Measurements from ENCODE around the gene ZNF583.
A peak's percentile ranks its signal among the peaks of the same experiment; 100 is the strongest.

The ZNF583 gene

DNA sequence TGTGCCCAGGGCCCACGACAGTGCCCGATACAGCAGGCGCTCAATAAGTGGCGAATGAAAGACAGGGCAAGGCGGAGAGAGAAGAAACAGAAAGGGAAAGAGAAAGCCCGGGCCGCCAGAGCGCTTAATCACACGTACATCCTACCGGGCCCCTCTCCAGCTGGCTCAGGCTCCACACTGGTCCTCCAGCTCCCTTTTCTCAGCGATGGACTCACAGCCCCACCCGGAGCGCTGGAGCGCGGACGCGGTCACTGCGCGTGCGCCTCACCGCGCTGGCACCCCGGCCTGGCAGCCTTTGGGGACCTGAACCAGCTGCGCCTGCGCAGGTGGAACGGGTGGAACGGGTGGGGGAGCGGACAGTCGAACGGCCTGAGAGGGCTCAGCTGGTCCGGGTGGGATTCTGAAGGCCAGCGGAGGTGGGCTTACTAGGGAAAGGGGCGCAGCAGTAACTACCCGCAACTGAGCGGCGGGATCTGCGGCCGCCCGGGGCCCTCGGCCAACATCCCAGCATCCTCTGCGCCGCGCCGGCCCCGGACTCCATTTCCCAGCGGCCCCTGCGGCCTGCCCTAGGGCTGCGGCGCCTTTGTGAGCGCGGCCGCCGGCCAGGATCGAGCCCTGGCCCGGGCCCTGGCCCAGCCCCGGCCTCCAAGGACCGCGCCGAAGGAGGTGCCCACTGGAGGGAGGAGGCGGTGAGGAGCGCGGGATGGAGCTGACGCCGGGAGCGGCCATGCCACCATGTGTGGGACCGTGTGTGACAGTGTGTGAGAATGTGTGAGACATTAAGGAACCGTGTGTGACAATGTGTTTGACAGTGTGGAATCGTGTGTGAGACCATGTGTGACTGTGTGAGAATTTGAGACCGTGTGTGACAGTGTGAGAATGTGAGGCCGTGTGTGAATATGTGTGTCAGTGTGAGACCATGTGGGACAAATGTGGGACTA is at the start of gene ZNF583:
ZNF583 (plus strand) TSS at position 569 of the 941 bp plus-strand sequence. CDS start 2,783 bp downstream, outside the sequence.
- DNase-seq: peak; percentile 90 to 92 (median 90)

DNA sequence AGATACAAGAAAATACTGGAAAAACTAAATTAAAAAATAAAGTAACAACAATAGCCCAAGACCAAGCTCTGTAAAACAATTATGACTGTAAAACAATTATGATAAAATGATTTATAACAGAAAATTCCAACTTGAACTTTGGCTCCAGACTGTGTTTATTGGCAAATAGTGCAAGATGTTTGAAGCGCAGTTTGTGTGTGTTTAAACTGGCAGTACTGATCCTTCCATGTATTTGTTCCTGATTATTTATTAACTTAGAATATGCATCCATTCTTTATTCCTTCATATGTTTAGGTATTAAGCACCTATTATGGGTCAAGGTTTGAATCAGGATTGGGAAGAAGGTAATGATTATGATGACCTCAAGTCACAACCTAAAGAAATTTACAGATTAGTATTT is 48.6 kb upstream of the ZNF583 start:
- DNase-seq: no peak

DNA sequence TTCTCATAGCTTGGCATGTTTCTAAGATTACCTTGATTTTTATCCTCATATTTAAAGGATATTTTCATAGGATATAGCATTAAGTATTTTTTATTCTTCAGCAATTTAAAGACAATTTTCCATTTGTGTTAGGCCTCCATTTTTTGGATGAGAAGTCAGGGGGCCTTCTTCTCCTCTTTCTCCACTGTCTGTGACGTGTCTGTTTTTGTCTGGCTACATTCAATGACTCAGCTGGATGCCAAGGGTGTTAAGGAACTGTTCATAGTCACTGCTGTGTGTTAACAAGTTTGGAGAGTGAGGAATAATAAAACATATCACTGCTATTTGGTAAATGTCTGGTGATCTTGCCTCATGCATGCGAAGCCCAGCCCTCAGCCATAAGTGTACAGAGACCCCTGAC is 47.2 kb upstream of the ZNF583 start:
- DNase-seq: no peak

DNA sequence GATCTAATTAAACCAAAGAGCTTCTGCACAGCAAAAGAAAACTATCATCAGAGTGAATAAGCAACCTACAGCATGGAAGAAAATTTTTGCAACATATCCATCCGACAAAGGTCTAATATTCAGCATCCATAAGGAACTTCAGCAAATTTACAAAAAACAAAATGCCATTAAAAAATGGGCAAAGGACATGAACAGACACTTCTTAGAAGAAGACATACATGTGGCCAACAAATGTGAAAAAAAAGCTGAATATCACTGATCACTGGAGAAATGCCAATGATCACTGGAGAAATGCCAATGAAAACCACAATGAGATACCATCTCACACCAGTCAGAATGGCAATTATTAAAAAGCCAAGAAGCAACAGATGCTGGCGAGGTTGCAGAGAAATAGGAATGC is 43.3 kb upstream of the ZNF583 start:
- DNase-seq: no peak

DNA sequence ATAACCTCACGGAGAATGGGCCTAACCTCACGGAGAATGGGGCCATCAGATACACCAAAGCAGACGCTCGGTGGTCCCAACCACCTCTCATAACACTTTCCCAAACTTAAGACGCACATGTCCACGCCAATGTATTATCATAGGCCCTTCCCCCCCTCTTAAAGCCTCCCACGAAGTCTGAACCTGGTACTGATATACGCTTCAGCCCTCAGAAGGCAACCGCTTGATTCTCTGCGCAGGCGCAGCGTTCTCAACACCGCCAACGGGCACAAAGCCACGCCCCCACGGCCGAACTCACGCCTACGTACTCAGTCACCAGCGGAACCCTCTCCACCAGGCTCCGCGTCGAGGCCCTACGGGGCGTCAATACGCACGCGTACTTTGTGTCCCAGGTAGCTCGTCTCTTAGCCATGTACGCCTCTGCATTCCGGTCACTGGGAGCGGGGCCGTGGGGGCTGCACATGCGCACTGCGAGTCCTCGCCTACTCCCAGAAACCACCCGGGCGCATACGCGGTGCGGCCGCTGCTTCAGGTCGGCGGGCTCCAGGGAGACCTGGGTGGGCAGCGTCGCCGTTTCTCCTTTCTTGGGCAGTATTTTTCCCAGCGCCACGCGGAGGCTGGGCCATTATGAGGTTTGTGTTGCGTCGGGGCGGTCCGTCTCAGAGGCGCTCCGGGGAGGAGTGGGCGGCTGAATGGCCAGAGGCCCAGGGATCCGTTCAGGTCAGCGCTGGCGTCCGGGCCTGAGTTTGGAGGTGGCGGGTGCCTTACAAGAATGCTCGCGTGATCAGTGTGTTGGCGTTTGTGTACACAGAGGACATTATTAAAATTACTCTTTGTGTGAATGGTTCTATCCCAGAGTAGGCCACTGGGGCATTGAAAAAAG is 36.1 kb upstream of the ZNF583 start:
- peak; percentile 88 to 94 (median 94) for DNase-seq

DNA sequence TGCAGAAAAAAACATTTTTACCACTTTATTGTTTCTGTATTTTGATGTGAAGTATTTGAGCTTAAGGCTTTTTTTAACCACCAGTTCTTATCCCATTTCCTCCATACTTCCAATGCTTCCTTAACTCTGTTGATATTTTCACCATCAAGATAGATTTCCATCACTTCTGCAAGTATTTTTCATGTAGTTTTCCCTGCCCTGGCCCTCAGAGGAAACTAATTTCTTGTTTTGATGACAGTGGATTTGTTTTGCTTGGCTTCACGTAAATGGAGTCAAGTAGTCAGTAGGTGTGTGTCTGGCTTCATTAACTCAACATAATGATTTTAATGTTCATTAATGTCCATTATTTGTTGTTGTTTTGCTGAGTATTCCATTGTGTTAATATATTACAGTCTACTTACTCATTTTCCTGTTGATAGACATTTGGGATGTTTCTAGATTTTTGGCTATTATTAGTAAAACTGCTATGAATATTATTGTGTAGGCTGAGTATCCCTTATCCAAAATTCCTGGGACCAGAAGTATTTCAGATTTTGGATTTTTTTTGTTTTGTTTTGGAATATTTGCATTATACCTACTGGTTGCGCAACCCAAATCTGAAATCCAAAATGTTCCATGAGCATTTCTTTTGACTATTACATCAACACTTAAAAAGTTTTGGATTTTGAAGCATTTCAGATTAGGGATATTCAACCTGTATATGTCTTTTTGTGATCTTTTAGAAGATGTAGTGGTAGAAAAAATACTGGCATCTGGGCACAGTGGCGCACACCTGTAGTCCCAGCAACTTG is 34.1 kb upstream of the ZNF583 start:
- DNase-seq: no peak

DNA sequence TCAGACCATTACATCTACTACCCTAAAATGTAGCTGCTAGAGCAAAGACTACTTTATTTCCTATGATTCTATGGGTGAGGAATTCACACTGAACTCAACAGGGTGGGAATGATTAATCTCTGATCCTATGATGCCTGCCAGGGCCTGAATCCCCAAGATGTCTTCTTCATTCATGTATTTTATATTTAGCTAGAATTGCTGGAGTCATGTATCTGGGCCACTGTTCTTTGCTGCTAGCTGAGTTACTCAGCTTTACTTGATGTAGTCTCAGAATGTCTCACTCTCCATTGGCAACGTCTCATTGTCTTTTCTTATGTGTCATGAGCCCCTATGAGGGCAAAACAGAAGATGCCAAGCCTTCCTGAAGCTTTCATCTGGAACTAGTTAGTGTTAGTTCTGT is 31.9 kb upstream of the ZNF583 start:
- no peak for DNase-seq

DNA sequence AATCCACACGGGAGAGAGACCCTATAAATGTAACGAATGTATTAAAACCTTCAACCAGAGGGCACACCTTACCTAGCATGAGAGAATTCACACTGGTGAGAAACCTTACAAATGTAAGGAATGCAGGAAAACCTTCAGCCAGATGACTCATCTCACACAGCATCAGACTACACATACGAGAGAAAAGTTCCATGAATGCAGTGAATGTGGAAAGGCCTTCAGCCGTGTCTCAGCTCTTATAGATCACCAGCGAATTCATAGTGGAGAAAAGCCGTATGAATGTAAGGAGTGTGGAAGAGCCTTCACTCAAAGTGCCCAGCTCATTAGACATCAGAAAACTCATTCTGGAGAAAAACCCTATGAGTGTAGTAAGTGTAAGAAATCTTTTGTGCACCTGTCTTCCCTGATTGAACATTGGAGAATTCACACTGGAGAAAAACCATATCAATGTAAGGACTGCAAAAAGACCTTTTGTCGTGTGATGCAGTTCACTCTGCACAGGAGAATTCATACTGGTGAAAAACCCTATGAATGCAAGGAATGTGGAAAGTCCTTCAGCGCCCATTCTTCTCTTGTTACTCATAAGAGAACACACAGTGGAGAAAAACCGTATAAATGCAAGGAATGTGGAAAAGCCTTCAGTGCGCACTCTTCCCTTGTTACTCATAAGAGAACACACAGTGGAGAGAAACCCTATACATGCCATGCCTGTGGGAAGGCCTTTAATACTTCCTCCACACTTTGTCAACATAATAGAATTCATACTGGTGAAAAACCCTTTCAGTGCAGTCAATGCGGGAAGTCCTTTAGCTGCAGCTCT is 26.8 kb upstream of the ZNF583 start:
- no peak for DNase-seq

DNA sequence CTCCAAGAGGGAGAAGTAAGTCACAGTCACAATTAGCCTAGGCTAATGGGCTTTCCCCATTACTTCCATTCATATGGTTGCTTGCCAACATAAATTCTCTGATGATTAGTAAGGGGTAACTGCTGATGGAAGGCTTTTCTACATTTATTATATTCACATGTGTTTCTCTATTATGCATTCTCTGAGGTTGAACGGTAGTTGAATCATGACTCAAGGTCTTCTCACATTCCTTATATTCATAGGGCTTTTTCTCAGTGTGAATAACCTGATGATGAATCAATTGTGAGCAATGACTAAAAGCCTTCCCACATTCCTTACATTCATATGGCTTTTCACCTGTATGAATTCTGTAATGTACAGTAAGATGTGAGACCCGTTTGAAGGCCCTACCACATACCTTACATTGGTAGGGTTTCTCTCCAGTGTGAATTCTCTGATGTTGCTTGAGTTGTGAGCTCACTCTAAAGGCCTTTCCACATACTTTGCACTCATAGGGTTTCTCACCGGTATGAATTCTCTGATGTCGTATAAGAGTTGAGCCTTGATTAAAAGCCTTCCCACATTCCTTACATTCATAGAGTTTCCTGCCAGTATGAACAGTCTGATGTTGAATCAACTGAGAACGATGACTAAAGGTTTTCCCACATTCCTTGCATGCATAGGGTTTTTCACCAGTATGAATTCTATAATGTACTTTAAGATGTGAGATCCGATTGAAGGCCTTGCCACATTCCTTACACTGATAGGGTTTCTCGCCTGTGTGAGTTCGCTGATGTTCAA is 20.1 kb upstream of the ZNF583 start:
- no peak for DNase-seq

DNA sequence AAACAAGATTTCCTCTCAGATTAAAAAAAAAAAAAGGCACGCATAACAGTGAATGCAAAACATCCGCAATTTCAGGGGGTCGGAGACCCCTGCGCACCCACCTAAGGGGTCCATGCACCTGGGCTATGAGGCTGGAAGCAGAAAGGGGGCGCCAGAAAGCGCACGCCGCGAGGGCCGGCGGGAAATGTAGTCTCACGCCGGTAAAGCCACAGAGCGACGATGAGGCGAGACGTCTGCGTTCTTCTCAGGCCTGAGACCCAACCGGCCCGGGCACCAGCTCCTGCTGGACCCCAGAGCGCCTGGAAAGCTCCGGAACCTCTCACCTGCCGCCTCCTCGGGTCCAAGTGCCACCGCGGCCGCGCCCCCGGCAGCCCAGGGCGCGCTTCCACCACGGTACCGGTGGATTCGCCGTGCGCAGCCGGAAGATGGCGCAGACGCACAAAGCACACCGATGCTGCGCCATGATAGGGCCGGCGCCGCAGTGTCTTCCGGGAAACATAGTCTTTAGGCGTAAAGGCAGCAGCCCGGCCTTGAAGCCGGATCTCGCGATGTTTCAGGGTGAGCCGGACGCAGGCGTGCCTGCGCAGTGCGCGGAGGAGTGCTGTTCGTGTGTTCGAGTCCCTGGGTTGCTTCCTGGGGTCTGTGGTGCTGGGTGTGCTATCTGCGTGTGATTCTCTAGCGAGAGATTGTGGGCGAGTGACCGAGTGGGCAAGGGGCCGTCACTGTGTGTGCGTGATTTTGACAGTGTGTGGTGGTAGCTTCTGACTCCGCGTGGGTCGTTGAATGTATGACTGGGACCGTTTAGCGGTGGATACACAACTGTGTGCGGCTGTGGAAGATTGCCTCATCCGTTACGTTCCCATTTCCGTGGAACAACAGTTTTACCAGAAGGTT is 10.8 kb upstream of the ZNF583 start, which contains the start of gene ZNF582:
ZNF582 (minus strand) TSS at position 416 of the 894 bp plus-strand sequence. CDS start 1,782 bp downstream, outside the sequence.
- peak; percentile 78 to 91 (median 88) for DNase-seq

DNA sequence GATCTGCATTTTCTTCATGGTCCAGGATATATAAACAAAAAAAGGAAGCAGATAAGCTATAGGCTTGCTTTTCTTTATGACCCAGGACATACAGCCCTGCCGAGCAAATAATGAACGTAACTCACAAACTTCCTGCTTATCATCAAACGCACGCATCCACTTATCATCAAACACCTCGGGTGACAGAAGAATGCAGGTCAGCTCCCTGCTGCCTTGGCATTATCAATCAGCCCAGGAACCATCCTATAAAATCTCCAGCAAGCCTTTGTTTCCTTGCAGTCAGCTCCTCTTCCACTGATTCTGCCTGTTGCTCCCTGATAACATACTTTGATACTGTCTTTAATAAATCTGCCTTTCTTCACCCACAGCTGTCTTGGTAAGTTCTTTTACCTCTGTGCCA is 5.3 kb upstream of the ZNF583 start:
- DNase-seq: no peak

DNA sequence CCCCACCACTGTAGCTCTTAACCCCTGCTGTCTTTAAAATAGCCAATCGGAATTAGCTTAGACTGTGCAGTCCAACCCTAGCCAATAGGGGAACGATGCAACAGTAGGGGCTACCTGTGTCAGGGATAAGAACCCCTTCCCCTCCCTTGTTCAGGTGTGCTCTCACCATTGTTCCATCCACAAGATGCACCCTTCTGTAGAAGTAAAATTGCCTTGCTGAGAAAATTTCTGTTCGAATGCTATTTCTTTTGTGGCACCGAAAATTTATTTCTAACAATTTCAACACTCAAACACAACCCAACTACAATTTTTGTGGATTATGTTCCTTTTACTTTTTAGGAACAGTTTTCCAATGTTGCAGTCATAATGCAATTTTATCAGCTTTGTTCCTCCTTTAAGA is 3.6 kb upstream of the ZNF583 start:
- no peak for DNase-seq

DNA sequence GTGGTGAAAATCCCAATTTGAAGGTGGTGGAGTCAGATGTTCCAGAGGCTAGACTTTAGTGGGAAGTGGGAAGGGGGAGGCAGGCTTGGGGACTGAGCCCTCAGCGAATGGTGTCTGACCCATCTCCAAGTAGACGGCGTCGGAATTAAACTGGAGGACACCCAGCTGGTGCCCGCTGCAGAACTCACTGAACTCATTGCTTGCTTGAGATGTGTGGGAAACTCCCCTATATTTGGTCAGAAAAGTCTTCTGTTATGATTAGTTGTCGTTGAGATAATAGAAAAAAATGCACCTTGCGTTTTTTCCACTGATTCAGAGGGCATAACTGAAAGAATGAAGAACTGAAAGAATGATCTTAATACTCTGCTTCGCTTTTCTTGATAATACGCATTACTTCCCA is 871 bp upstream of the ZNF583 start:
- no peak for DNase-seq

DNA sequence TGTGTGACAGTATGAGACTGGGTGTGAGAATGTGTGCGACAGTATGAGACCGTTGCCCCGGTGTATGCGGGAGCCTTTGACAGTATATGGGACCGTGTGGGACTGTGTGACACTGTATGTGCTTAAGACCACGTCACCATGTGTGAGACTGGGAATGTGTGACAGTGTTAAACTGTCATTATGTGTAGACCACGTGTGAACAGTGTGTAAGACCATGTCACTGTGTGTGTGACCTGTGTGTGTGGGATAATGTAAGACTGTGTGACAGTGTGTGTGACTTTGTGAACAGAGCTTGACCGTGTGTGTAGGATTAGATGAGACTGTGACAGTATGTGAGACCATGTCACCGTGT is 549 bp downstream of the ZNF583 start:
- DNase-seq: no peak

DNA sequence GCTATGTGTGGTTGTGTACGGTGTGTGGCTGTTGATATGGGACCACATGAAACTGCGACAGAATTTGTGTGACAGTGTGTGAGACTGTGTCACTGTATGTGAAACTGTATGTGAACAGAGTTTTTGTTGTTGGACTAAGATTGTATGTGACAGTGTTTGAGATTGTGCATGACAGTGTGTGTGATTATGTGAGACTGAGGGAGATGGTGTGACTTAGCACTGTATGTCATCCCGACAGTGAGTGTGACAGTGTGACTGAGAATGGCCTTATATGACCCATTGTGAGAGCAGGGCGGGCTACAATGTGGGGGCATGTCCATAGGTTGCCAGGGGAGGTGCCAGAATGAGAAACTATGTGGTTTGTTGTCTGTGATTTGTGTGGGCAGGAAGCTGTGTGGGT is 930 bp downstream of the ZNF583 start:
- DNase-seq: no peak

DNA sequence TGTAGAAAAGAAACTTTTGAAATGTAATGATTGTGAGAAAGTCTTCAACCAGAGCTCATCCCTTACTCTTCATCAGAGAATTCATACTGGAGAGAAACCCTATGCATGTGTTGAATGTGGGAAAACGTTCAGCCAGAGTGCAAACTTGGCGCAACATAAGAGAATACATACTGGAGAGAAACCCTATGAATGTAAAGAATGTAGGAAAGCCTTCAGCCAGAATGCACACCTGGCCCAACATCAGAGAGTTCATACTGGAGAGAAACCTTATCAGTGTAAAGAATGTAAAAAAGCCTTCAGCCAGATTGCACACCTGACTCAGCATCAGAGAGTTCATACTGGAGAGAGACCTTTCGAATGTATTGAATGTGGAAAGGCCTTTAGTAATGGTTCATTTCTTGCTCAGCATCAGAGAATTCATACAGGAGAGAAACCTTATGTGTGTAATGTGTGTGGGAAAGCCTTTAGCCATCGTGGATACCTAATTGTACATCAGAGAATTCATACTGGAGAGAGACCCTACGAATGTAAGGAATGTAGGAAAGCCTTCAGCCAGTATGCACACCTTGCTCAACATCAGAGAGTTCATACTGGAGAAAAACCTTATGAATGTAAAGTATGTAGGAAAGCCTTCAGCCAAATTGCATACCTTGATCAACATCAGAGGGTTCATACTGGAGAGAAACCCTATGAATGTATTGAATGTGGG is 19.3 kb downstream of the ZNF583 start:
- DNase-seq: no peak

DNA sequence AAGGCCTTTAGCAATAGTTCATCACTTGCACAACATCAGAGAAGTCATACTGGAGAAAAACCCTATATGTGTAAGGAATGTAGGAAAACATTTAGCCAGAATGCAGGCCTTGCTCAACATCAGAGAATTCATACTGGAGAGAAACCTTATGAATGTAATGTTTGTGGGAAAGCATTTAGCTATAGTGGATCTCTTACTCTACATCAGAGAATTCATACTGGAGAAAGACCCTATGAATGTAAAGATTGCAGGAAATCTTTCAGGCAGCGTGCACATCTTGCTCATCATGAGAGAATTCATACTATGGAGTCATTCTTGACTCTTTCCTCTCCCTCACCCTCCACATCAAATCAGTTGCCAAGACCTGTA is 19.8 kb downstream of the ZNF583 start:
- DNase-seq: no peak

DNA sequence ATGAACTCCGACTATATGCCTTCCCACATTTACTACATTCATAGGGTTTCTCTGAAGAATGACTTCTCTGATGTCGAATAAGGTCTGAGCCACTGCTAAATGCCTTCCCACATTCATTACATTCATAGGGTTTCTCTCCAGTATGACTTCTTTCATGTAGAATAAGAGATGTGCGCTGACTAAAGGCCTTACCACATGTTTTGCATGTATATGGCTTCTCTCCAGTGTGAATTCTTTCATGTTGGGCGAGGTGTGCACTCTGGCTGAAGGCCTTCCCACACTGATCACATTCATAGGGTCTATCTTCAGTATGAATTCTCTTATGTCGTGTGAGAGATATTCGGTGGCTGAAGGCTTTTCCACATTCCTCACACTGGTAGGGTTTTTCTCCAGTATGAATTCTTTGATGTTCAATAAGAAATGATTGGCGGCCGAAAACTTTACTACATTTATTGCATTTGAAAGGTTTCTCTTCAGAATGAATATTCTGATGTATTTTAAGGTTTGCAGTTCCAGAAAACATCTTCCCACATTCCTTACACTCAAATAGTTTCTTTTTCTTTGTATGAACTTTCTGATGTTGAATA is 37.2 kb downstream of the ZNF583 start:
- DNase-seq: no peak

DNA sequence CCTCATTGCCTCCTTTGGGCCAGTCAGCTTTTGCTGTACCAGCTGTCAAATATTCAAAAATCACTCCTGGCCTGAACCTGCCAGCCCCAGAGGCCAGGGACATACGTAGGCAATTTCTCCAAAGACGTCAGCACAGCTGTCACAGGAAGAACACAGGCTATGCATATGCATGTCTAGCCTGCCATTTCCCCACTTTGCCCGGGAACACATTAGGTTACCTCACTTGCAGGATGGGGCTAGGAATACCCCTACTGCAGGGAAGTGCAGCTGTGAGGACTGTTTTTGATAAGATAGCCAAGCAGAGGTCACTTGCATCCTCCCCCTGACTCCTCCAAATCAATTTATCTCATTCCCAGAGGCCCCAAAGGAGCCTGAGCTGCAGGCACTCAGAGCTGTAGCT is 70.2 kb downstream of the ZNF583 start:
- no peak for DNase-seq
